ENCODE data around the gene SCRN2. TPM values are rescaled to one million over a fixed set of nuclear protein-coding genes. Genes with fewer than 3 reads are reported as not detected.

The SCRN2 gene
- total RNA-seq, 1 donor from 2014 or later = 50.7 TPM

- TF ChIP-seq CTCF (IDR thresholded peaks at IDR 0.05; ENCODE audit: unreplicated experiment) = no peak
- Mint-ChIP-seq H3K27me3 (ENCODE audit: low read depth) (peaks cover 4% of the 10 kb centered on the region), H3K9me3 (no peaks in the 10 kb centered on the region), H3K4me1 (peaks cover 82% of the 10 kb centered on the region), H3K27ac (peak overlapping the region; percentile 6), H3K4me3 (peak overlapping the region; percentile 60), H3K36me3 (no peaks in the 10 kb centered on the region)
- no peak for DNase-seq (ENCODE audit: low spot score in 2 of 2, unreplicated experiment in 2 of 2)
Measured at GRCh38 chr17:47846716-47847340, 5.8 kb upstream of the SCRN2 start.

GRCh38 chr17:47845716-47846075, 4.6 kb upstream of the SCRN2 start:
- TF ChIP-seq CTCF (IDR thresholded peaks at IDR 0.05; ENCODE audit: unreplicated experiment) = no peak
- peaks cover 86% of the 10 kb centered on the region for H3K4me1 Mint-ChIP-seq
- peak overlapping the region; percentile 55 for H3K27ac Mint-ChIP-seq
- DNase-seq (ENCODE audit: low spot score in 2 of 2, unreplicated experiment in 2 of 2) = no peak
- no peaks in the 10 kb centered on the region for H3K9me3 Mint-ChIP-seq
- no peaks in the 10 kb centered on the region for H3K36me3 Mint-ChIP-seq
- H3K27me3 Mint-ChIP-seq (ENCODE audit: low read depth) = peaks cover 2% of the 10 kb centered on the region
- H3K4me3 Mint-ChIP-seq = peak overlapping the region; percentile 60

GRCh38 chr17:47844814-47845715, 4.0 kb upstream of the SCRN2 start:
- TF ChIP-seq CTCF (IDR thresholded peaks at IDR 0.05; ENCODE audit: unreplicated experiment) = peak; percentile 71
- peaks cover 2% of the 10 kb centered on the region for H3K27me3 Mint-ChIP-seq (ENCODE audit: low read depth)
- H3K36me3 Mint-ChIP-seq = no peaks in the 10 kb centered on the region
- H3K27ac Mint-ChIP-seq = peak overlapping the region; percentile 55
- peak overlapping the region; percentile 60 for H3K4me3 Mint-ChIP-seq
- no peaks in the 10 kb centered on the region for H3K9me3 Mint-ChIP-seq
- peaks cover 86% of the 10 kb centered on the region for H3K4me1 Mint-ChIP-seq
- DNase-seq (ENCODE audit: low spot score in 2 of 2, unreplicated experiment in 2 of 2) = no peak

GRCh38 chr17:47844227-47844626, 3.2 kb upstream of the SCRN2 start:
- peaks cover 82% of the 10 kb centered on the region for H3K4me1 Mint-ChIP-seq
- no peaks in the 10 kb centered on the region for H3K9me3 Mint-ChIP-seq
- H3K27me3 Mint-ChIP-seq (ENCODE audit: low read depth) = peaks cover 2% of the 10 kb centered on the region
- DNase-seq (ENCODE audit: low spot score in 2 of 2, unreplicated experiment in 2 of 2) = no peak
- H3K4me3 Mint-ChIP-seq = no peak overlapping the region
- no peaks in the 10 kb centered on the region for H3K36me3 Mint-ChIP-seq
- no peak for TF ChIP-seq CTCF (IDR thresholded peaks at IDR 0.05; ENCODE audit: unreplicated experiment)
- peak overlapping the region; percentile 60 for H3K27ac Mint-ChIP-seq

- Mint-ChIP-seq H3K4me3 (peak overlapping the region; percentile 9), H3K9me3 (no peaks in the 10 kb centered on the region), H3K36me3 (no peaks in the 10 kb centered on the region), H3K4me1 (peaks cover 73% of the 10 kb centered on the region), H3K27me3 (ENCODE audit: low read depth) (peaks cover 2% of the 10 kb centered on the region), H3K27ac (peak overlapping the region; percentile 67)
- peak; percentile 10 for TF ChIP-seq CTCF (IDR thresholded peaks at IDR 0.05; ENCODE audit: unreplicated experiment)
- DNase-seq (ENCODE audit: low spot score in 2 of 2, unreplicated experiment in 2 of 2) = no peak
Measured at GRCh38 chr17:47843391-47843730, 2.3 kb upstream of the SCRN2 start.
